Vagina (tissue), 2 donors: ENCODE measurements around the gene BLTP3A.

Source experiments
- POLR2A ChIP-seq, 2 donors: fragments of 450-650 bp; IDR thresholded peaks; one replicate each; pipeline ENCODE4 v1.6.1; 2017; ENCODE audit warnings: antibody characterized with exemption in 2 of 2, mild to moderate bottlenecking in 2 of 2, moderate library complexity in 2 of 2
- POLR2AphosphoS5 ChIP-seq, 2 donors: sonication (generic); formaldehyde crosslinking; IDR thresholded peaks; one replicate each; pipeline ENCODE4 v1.9.0; 2017; ENCODE audit warnings: antibody characterized with exemption in 2 of 2, mild to moderate bottlenecking in 2 of 2, low read depth in 1 of 2; ENCODE audit not compliant: insufficient read depth in 1 of 2
- TF ChIP-seq, protein P1 (sequence below), 3 experiments: fragments of 450-650 bp in 2 of 3; fragments of 200-600 bp in 1 of 3; sonication (generic) in 1 of 3; IDR thresholded peaks; one replicate each; pipeline ENCODE4 v1.5.1; 2017 to 2019; ENCODE audit warnings: antibody characterized with exemption in 3 of 3, mild to moderate bottlenecking in 2 of 3, moderate library complexity in 2 of 3

DNA sequence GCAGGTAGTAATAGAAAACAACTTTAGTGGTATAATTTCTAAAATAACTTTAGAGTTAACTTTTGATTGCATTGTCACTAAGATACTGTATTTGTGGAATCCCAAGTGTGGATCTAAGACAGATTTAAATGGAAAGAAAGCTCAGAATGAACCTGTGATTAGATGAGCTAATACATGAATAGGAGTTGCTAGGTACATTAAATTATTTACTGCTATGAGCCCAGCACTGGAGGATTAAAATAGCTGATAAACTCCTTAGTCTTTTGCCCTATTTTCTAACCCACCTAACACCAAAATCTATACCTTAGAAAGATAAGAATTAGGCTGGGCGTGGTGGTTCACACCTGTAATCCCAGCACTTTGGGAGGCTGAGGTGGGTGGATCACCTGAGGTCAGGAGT lies 23.7 kb upstream of the BLTP3A start:
- TF ChIP-seq, protein P1, sequence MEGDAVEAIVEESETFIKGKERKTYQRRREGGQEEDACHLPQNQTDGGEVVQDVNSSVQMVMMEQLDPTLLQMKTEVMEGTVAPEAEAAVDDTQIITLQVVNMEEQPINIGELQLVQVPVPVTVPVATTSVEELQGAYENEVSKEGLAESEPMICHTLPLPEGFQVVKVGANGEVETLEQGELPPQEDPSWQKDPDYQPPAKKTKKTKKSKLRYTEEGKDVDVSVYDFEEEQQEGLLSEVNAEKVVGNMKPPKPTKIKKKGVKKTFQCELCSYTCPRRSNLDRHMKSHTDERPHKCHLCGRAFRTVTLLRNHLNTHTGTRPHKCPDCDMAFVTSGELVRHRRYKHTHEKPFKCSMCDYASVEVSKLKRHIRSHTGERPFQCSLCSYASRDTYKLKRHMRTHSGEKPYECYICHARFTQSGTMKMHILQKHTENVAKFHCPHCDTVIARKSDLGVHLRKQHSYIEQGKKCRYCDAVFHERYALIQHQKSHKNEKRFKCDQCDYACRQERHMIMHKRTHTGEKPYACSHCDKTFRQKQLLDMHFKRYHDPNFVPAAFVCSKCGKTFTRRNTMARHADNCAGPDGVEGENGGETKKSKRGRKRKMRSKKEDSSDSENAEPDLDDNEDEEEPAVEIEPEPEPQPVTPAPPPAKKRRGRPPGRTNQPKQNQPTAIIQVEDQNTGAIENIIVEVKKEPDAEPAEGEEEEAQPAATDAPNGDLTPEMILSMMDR (IDR thresholded peaks at IDR 0.05): no peak
- TF ChIP-seq POLR2AphosphoS5 (IDR thresholded peaks at IDR 0.05; ENCODE audit: insufficient read depth in 1 of 2, low read depth in 1 of 2) (no peak), POLR2A (IDR thresholded peaks at IDR 0.05) (no peak)
